ENCODE results near the gene OR51I2.
A peak's percentile ranks its signal among the peaks of the same experiment; 100 is the strongest.

OR51I2 gene

GRCh38 chr11:5443835-5444393, 5.2 kb upstream of the OR51I2 start:
- CTCF ChIA-PET, result no interaction called here
- TF ChIP-seq CTCF (conservative IDR thresholded peaks at IDR 0.05; ENCODE audit: low read depth), result no peak
- no peak overlapping the region for H3K27ac ChIP-seq
- POLR2A ChIA-PET (ENCODE audit: low non-redundant PET), result no interaction called here
- no peak for DNase-seq (ENCODE audit: low spot score)

GRCh38 chr11:5449432-5449831, 309 bp downstream of the OR51I2 start:
- POLR2A ChIA-PET (ENCODE audit: low non-redundant PET), result no interaction called here
- CTCF ChIA-PET, result no interaction called here
- TF ChIP-seq CTCF (conservative IDR thresholded peaks at IDR 0.05; ENCODE audit: low read depth), result no peak
- DNase-seq (ENCODE audit: low spot score), result no peak
- no peak overlapping the region for H3K27ac ChIP-seq

- no peak for TF ChIP-seq CTCF (conservative IDR thresholded peaks at IDR 0.05; ENCODE audit: low read depth)
- no peak overlapping the region for H3K27ac ChIP-seq
- CTCF ChIA-PET, result interaction anchor here (1.0 kb wide), 1 partner anchor 13 kb away, joined by 3 read pairs; no protein-coding TSS in a partner anchor
- POLR2A ChIA-PET (ENCODE audit: low non-redundant PET), result no interaction called here
- DNase-seq (ENCODE audit: low spot score), result no peak
Observed at GRCh38 chr11:5460983-5461621, 12.0 kb downstream of the OR51I2 start.

GRCh38 chr11:5467527-5467926, 18.4 kb downstream of the OR51I2 start:
- TF ChIP-seq CTCF (conservative IDR thresholded peaks at IDR 0.05; ENCODE audit: low read depth), result no peak
- DNase-seq (ENCODE audit: low spot score), result no peak
- H3K27ac ChIP-seq, result no peak overlapping the region
- CTCF ChIA-PET, result no interaction called here
- POLR2A ChIA-PET (ENCODE audit: low non-redundant PET), result no interaction called here

- no peak for TF ChIP-seq CTCF (conservative IDR thresholded peaks at IDR 0.05; ENCODE audit: low read depth)
- ChIA-PET POLR2A (ENCODE audit: low non-redundant PET) (no interaction called here), CTCF (interaction anchor here (0.6 kb wide), 1 partner anchor 76 kb away, joined by 3 read pairs; no protein-coding TSS in a partner anchor)
- no peak overlapping the region for H3K27ac ChIP-seq
- DNase-seq (ENCODE audit: low spot score), result no peak
Observed at GRCh38 chr11:5473921-5474320, 24.8 kb downstream of the OR51I2 start.

- peak; percentile 72 for TF ChIP-seq CTCF (conservative IDR thresholded peaks at IDR 0.05; ENCODE audit: low read depth)
- peak; percentile 41 for DNase-seq (ENCODE audit: low spot score)
- ChIA-PET CTCF (interaction anchor here (0.5 to 1.4 kb wide), 11 partner anchors 8 to 642 kb away, joined by 3 to 7 read pairs (median 3); partner anchors contain the start of gene UBQLN3), POLR2A (ENCODE audit: low non-redundant PET) (no interaction called here)
- no peak overlapping the region for H3K27ac ChIP-seq
Observed at GRCh38 chr11:5476186-5476819, 27.2 kb downstream of the OR51I2 start.
